Kidney epithelial cell (primary cell): ENCODE data around the gene RIMBP2. TPM values are rescaled to one million over a fixed set of nuclear protein-coding genes. Genes with fewer than 3 reads are reported as not detected.

Experiments
- DNase-seq: peaks from one replicate; pipeline ENCODE4 v3.0.0-alpha.2; 2010; ENCODE audit warnings: low read depth
- H3K27me3 ChIP-seq: 2 replicates; pipeline ENCODE4 v1.6.0; 2011; ENCODE audit warnings: low read length; ENCODE audit not compliant: control insufficient read depth, insufficient read depth
- H3K36me3 ChIP-seq: 2 replicates; pipeline ENCODE4 v1.5.1; 2011; ENCODE audit warnings: low read length; ENCODE audit not compliant: control insufficient read depth, insufficient read depth
- H3K4me3 ChIP-seq: 2 replicates; pipeline ENCODE4 v1.5.1; 2011; ENCODE audit warnings: low read depth, mild to moderate bottlenecking, control low read depth, low read length
- CTCF ChIP-seq: IDR thresholded peaks from 2 replicates; pipeline ENCODE4 v1.5.1; 2011; ENCODE audit warnings: mild to moderate bottlenecking, moderate library complexity, low read length, control low read depth, inconsistent platforms; ENCODE audit not compliant: insufficient read depth, poor library complexity, severe bottlenecking
- total RNA-seq: library from RNA; depleted of rRNA; stranded (reverse); fragments of >200 nt; gene quantifications from 2 replicates; pipeline ENCODE4 v1.2.3, GENCODE V29; 2015

Gene RIMBP2
- total RNA-seq, 1 donor from 2014 or later: 0.50 TPM

GRCh38 chr12:130613831-130614529 lies 102.1 kb downstream of the RIMBP2 start:
- H3K27me3 ChIP-seq: no peaks in the 10 kb centered on the region
- TF ChIP-seq CTCF: no peak
- no peaks in the 10 kb centered on the region for H3K36me3 ChIP-seq
- no peak for DNase-seq
- no peak overlapping the region for H3K4me3 ChIP-seq

GRCh38 chr12:130613131-130613530 lies 103.0 kb downstream of the RIMBP2 start:
- Histone ChIP-seq H3K4me3 (no peak overlapping the region), H3K27me3 (no peaks in the 10 kb centered on the region), H3K36me3 (no peaks in the 10 kb centered on the region)
- no peak for DNase-seq
- TF ChIP-seq CTCF: no peak

- Histone ChIP-seq H3K36me3 (no peaks in the 10 kb centered on the region), H3K4me3 (no peak overlapping the region), H3K27me3 (no peaks in the 10 kb centered on the region)
- no peak for TF ChIP-seq CTCF
- no peak for DNase-seq
These were observed 104.8 kb downstream of the RIMBP2 start for GRCh38 chr12:130611026-130611905.

- no peak overlapping the region for H3K4me3 ChIP-seq
- no peaks in the 10 kb centered on the region for H3K27me3 ChIP-seq
- H3K36me3 ChIP-seq: no peaks in the 10 kb centered on the region
- TF ChIP-seq CTCF: no peak
- DNase-seq: no peak
These were observed 106.1 kb downstream of the RIMBP2 start for GRCh38 chr12:130609966-130610365.

DNA sequence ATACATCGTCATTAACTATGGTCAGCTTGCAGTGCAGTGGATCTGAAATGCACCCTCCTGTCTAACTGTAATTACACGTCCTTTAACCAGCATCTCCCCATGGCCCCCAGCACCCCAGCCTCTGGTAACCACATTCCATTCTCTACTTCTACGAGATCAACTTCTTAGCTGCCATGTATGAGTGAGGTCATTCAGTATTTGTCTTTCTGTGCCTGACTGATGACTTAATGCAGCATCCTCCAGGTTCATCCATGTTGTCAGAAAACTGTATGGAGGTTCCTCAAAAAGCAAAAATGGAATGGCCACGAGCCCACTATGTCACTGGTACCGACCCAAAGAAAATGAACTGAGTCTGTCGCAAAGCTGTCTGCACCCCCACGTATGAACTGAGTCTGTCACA lies 107.3 kb downstream of the RIMBP2 start:
- Histone ChIP-seq H3K36me3 (no peaks in the 10 kb centered on the region), H3K27me3 (no peaks in the 10 kb centered on the region), H3K4me3 (no peak overlapping the region)
- no peak for TF ChIP-seq CTCF
- no peak for DNase-seq
